NCI-H1930 (cell line): ENCODE measurements around the gene ABCD1.
A peak's percentile ranks its signal among the peaks of the same experiment; 100 is the strongest.
"Not testable (repeated sequence)": the region's sequence is repeated elsewhere in the genome, so short reads cannot be mapped to it uniquely, and the experiment has no call there.

Experiments
- DNase-seq, 2 experiments: peaks; one replicate each; lab custom pipeline; 2025; lab: John Stamatoyannopoulos, UW

Gene ABCD1

DNA sequence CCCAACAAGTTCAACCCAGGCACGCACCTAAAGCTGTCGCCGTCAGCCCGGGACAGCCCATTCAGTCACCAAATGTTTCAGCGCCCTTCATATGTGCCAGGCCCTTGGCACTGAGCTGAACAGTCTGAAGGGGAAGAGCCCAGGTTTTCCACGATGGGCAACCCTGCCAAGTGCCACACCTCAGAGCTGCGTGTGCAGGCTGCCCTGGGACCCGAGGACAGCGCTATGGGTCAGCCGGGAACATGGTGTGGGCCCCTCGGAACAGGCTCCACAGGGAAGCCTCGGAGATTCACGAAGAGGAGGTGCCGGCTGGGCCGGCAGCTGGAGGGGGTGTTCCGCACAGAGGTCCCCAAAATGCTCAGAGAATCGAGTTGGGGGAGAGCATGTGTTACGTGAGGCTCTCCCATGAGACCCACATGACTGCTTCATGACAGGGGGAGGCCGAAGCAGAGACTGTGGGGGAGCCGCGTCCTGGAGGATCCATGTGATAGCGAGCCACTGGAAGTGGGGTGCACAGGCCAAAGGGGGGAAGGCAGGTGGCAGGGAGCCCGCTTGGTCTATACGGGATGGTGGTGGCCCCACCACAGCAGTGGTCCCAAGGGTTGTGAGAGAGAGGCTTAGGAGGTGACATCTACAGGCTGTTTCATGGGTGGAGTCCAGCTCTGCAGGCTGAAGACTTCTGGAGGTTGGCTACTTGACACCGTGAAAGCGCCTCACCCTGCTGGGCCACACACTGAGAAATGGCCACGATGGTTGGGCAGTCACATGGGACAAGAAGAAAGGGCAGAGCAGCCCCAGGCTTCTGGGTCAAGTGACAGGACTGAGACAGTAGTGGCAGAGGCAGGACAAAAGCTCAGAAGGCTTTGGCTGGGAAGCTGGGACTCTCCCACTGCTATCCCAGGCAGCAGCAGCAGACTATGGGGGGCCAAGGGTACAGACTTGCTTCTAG is 14.7 kb upstream of the ABCD1 start:
- DNase-seq = no peak

- DNase-seq = no peak
Observed at GRCh38 chrX:153714256-153714655, 10.4 kb upstream of the ABCD1 start.

GRCh38 chrX:153717445-153717844 is 7.2 kb upstream of the ABCD1 start:
- no peak for DNase-seq

- no peak for DNase-seq
Observed at GRCh38 chrX:153719238-153719637, 5.4 kb upstream of the ABCD1 start.

GRCh38 chrX:153719701-153720100 is 5.0 kb upstream of the ABCD1 start:
- no peak for DNase-seq

DNA sequence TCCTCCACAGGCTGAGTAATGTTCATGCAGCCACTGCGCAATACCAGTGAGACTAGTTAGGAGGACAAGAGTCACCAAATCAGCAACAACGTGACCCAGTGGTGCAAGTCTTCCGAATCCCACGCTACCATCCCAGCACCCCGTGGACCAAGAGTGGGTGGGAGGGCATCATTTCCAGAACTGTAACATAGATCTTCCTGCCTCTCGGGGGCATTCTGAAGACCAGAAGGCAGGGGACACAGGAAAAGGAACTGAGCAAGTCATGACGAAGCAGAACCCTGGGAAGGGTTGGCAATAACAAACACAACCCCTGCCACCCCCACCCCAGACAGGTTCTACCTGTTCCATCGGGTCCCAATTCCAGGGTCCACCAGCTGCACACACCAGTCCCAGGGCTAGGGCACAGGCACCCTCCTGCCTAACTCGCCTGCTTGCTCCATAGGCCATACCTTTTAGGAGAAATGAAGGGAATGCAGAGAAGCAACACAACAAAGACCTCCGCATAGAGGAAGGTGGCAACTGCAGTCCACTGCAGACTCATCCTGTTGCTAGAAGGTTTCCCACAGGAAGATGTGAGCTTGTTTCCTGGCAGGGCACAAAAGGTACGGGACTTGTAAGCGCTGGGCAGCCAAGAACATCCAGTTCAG is 1.8 kb upstream of the ABCD1 start:
- DNase-seq = no peak

DNA sequence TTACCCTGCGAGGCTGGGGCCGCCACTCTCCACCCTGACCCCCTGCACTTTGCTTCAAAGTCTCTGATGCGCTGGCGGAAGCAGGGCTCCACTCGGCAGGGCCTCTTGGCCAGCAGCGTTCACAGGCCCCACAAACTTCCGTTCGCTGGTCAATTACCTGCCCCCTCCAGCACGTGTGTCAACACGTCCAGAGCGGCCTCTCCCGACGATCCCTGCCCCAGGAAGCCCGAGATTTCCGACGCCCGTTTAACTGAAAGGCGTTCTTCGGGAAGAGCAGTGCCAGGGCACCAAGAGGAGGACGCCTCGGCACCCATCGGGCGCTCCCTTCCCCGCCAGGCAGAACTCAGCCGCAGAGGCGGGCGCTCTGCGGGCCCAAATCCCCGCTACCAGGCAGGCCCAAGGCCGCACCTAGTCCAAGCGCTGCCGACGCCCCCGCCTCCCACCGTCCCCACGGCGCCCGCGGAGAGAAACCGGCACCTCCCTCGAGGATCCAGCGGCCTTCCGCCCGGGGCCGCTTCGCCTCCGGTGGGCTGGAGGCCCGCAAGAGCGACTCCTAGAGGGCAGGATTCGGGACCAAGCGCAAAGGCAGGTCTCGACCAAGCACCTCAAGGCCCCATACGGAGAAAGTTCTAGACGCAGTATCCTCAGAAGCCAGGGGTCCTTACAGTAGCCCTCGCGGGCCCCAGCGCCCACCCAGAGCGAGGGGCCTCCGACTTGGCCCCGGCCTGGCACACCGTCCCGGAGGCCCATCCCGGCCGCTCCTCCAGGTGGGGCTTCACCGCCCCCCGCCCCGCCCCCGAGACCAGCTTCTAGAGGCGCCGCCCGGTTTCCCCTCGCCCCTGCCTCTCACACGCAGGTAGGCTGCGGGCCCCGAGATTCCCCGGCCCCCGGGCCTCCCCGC is 1.1 kb upstream of the ABCD1 start:
- DNase-seq = peak; percentile 52 to 61

GRCh38 chrX:153725039-153725831 is 579 bp downstream of the ABCD1 start:
- no peak for DNase-seq

DNA sequence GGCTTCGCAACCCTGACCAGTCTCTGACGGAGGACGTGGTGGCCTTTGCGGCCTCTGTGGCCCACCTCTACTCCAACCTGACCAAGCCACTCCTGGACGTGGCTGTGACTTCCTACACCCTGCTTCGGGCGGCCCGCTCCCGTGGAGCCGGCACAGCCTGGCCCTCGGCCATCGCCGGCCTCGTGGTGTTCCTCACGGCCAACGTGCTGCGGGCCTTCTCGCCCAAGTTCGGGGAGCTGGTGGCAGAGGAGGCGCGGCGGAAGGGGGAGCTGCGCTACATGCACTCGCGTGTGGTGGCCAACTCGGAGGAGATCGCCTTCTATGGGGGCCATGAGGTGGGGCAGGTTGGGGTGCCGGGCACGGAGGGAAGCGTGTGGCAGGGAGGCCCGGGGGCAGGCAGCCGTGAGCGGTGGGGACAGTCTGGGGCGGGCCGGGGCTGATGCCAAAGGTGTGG is 1.2 kb downstream of the ABCD1 start:
- no peak for DNase-seq

- no peak for DNase-seq
Observed at GRCh38 chrX:153726286-153727122, 1.8 kb downstream of the ABCD1 start.

DNA sequence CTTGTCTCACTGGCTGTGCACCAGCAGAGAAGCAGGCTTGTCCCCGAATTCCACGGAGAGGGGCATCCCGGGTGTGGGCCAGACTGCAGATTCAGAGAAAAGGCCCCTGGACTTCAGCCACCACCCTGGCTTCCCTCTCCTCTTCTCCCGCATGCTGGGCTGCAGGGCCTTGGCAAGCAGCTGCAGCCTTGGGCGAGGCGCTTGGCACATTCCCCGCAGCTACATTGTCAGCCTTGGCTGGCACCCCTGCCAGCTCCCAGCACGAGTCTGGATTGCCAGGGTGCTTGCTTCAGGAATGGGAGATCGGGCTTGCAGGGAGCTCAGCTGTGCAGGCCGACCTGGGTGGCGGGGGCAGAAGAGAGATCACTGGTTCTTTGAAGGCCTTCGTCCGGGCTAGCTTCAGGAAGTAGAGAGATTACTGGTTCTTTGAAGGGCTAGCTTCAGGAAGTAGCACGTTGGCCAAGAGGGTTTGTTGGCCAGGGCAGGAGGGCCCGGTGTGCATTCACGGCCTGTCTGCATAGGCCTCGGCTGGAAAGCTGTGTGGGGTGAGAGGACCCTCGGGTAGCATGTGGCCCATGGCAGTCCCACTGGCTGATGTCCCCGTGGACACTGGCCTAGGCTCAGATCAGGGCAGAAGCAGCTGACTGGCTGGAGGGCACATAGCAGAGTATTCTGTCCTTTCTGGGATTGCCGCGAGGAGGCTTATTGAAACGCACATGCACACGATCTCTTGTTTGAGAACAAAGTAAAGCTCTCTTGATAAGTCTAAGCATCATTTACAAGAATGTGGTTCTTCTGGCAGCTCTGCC is 2.7 kb downstream of the ABCD1 start:
- no peak for DNase-seq

DNA sequence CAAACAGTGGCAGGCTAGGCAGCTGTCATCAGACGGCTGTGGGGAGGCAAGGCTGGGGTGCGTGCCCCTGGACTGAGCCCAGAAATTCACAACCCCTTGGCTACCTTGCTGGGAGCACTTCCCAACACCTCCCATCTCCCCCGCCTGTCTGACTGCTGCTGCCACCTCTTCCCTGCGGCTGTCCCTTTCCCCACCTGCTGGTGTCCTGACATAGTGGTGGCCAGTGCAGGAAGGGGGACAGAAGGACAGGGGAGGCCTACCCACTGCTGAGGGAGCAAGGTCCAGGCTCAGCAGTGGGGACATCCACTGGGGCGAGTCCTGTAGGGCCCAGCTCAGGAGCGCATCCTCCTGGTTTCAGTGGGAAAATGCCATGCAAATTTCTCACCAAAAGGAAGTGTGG is 3.4 kb downstream of the ABCD1 start:
- no peak for DNase-seq

DNA sequence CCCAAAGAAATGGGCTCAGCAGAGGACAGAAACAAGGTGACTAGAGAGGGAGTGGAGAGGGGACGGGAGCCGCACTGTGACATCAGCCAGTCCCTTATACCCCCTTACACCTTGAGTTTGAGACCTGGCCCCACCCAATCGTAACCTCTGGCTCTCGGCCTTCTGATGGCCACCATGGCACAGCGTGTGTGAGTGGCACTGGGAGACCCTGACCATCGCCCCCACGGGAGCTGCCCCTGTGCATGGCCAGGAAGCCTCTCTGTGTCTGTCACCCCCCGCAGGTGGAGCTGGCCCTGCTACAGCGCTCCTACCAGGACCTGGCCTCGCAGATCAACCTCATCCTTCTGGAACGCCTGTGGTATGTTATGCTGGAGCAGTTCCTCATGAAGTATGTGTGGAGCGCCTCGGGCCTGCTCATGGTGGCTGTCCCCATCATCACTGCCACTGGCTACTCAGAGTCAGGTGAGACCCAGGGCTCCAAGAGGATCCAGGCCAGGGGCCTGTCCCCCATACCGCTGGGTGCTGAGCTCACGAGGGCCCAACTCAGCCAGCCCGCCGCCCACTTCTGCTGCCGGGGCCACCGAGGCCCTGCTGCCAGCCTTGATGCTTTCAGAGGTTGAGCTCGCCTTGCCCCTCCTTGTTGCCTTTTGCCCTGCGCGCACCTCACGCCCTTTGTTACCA is 4.4 kb downstream of the ABCD1 start:
- DNase-seq = no peak

DNA sequence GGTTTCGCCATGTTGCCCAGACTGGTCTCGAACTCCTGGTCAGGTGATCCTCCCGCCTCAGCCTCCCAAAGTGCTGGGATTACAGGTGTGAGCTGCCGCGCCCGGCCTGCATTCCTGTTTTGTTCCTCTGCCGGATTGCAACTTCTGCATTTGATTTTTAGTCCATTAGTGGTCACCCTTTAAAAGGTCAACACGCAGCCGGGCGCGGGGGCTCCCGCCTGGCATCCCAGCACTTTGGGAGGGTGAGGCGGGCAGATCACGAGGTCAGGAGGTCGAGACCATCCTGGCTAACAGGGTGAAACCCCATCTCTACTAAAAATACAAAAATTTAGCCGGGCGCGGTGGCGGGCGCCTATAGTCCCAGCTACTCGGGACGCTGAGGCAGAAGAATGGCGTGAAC is 5.5 kb downstream of the ABCD1 start:
- DNase-seq = not testable (repeated sequence)

GRCh38 chrX:153731117-153731844 is 6.6 kb downstream of the ABCD1 start:
- no peak for DNase-seq

DNA sequence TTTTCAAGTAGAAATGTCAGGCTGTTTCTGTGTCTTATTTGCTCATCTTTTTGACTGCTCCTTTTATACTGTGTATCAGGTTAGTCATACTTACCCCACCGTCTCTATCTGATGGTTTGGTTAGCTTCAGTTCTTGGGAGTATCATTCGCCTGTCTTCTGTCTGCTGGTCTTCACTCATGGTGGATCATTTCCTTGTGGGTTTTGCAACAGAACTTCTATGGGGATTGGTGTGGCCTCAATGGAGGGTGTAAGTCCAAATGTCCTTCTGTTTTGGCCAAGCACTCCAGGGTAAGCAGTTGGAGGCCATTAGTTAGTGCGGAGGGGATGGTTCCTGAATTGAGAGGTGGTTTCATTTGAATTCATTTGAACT is 7.2 kb downstream of the ABCD1 start:
- no peak for DNase-seq

GRCh38 chrX:153732401-153732800 is 7.7 kb downstream of the ABCD1 start:
- DNase-seq = no peak

- no peak for DNase-seq
Observed at GRCh38 chrX:153733651-153734240, 9.1 kb downstream of the ABCD1 start.
